RWPE1 (cell line): Measurements from ENCODE around the gene GRAMD1A.

Experiments used
- CTCF ChIA-PET: fragments of 350-600 bp; sonication (Branson Sonifier 250); formaldehyde crosslinking; extraction: SDS; loops from one replicate; lab custom pipeline; 2021; lab: Yijun Ruan, JAX
- POLR2A ChIA-PET: fragments of 400-600 bp; formaldehyde crosslinking; extraction: SDS; loops from one replicate; lab custom pipeline; 2020; ENCODE audit warnings: antibody characterized with exemption; ENCODE audit not compliant: low non-redundant PET; lab: Yijun Ruan, JAX
- DNase-seq: peaks from one replicate; pipeline ENCODE4 v3.0.0; 2012; ENCODE audit warnings: low spot score
- H3K27ac ChIP-seq: fragments of 450-650 bp; 2 replicates; pipeline ENCODE4 v1.5.1; 2017
- CTCF ChIP-seq: fragments of 450-650 bp; conservative IDR thresholded peaks from 2 replicates; pipeline ENCODE4 v1.5.1; 2017; ENCODE audit warnings: low read depth, mild to moderate bottlenecking

The GRAMD1A gene

GRCh38 chr19:35040826-35041547 is 40.9 kb downstream of the GRAMD1A start:
- ChIA-PET POLR2A (no interaction called here), CTCF (no interaction called here)
- TF ChIP-seq CTCF: no peak
- DNase-seq: no peak
- peak overlapping the region; percentile 9; the same call in 1 of the 2 replicates for H3K27ac ChIP-seq

- no peak for TF ChIP-seq CTCF
- peak within 1 kb of the TSS; percentile 9; the same call in 1 of the 2 replicates for H3K27ac ChIP-seq
- no peak for DNase-seq
- ChIA-PET CTCF (no interaction called here), POLR2A (no interaction called here)
Measured at GRCh38 chr19:35041548-35042055, 41.5 kb downstream of the GRAMD1A start, which contains the start of gene HPN. Gene HPN (plus strand): TSS chr19:35041721. CDS start chr19:35042507, 786 bp downstream.

- no peak for TF ChIP-seq CTCF
- CTCF ChIA-PET: no interaction called here
- DNase-seq: no peak
- POLR2A ChIA-PET: no interaction called here
- no peak overlapping the region for H3K27ac ChIP-seq
Measured at GRCh38 chr19:35042056-35042730, 42.1 kb downstream of the GRAMD1A start.

GRCh38 chr19:35042954-35043604 is 43.0 kb downstream of the GRAMD1A start:
- DNase-seq: no peak
- ChIA-PET POLR2A (no interaction called here), CTCF (interaction anchor here (0.6 to 2.2 kb wide), 5 partner anchors 12 to 380 kb away, joined by 3 to 15 read pairs (median 11); partner anchors contain the start of gene LGI4)
- TF ChIP-seq CTCF: no peak
- H3K27ac ChIP-seq: no peak overlapping the region

- DNase-seq: no peak
- CTCF ChIA-PET: interaction anchor here (0.6 to 2.2 kb wide), 18 partner anchors 9 to 581 kb away, joined by 3 to 15 read pairs (median 3); partner anchors contain the start of genes LGI4 and SCN1B
- no peak overlapping the region for H3K27ac ChIP-seq
- TF ChIP-seq CTCF: no peak
- POLR2A ChIA-PET: no interaction called here
Measured at GRCh38 chr19:35043906-35044305, 43.8 kb downstream of the GRAMD1A start.
